GM12873 (cell line): Measurements from ENCODE around the gene PSMG2.

Experiments used
- CTCF ChIP-seq: IDR thresholded peaks from 2 replicates; pipeline ENCODE4 v1.5.1; 2012; ENCODE audit warnings: low read depth, mild to moderate bottlenecking, moderate library complexity, low read length, control low read depth; ENCODE audit not compliant: insufficient read depth; ENCODE audit errors: missing control alignments

PSMG2 gene

GRCh38 chr18:12659904-12660605 is 42.8 kb upstream of the PSMG2 start:
- peak; percentile 77 for TF ChIP-seq CTCF

DNA sequence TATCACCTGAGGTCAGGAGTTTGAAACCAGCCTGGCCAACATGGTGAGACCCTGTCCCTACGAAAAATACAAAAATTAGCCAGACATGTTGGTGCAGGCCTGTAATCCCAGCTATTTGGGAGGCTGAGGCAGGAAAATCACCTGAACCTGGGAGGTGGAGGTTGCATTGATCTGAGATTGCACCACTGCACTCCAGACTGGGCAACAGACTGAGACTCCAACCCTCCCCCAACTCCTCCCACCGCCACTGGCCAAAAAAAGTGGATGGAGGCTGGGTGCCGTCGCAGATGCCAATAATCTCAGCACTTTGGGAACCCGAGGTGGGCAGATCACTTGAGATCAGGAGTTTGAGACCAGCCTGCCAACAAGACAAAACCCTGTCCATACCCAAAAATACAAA is 34.8 kb upstream of the PSMG2 start:
- no peak for TF ChIP-seq CTCF

GRCh38 chr18:12679183-12679786 is 23.6 kb upstream of the PSMG2 start:
- no peak for TF ChIP-seq CTCF

GRCh38 chr18:12686100-12686499 is 16.7 kb upstream of the PSMG2 start:
- peak; percentile 4 for TF ChIP-seq CTCF

DNA sequence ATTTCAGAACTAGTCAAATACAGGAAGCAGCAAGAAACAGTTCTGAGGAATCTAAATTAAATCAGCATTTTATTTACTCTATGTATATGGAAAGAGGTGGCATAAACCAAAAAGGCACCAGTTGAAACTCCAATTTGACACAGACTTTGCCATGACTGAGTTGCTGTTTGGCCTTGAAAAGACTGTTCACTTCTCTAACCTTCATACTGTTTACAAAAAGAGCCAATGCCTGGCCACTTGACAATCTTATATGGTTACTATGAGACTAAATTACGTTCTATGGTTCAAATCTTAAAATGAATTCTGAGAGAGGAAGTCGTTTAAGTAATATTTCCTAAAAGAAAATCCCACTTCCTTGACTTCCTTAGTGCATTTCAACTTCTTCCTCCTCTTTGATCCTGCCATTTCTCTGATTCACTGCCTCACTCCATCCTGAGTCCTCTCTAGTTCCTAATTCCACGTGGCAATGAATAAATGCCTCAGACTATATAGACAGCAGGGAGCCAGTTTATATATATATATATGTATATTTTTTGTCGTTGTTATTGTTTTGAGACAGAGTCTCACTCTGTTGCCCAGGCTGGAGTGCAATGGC is 13.5 kb upstream of the PSMG2 start:
- no peak for TF ChIP-seq CTCF

GRCh38 chr18:12692206-12692605 is 10.6 kb upstream of the PSMG2 start:
- TF ChIP-seq CTCF = no peak

DNA sequence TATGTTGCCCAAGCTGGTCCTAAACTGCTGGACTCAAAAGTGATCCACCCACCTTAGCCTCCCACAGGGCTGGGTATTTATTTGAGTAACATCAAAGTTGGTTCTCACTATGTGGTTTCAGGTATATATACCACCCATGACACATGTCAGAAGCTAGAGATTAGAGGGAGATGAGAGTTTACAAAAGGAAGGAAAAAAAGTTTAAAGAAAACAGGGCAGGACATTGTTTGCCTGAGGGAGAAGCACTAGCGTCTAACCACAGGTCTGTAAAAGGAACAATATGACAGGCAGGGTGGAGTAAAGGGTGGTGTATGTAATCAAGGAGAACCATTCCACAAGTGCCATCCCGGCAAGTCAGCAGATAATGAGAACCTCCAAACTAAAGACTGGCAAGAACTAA is 8.8 kb upstream of the PSMG2 start:
- TF ChIP-seq CTCF = no peak
